H9 (cell line): ENCODE measurements around the gene ARFGAP2. TPM values are rescaled to one million over a fixed set of nuclear protein-coding genes. Genes with fewer than 3 reads are reported as not detected.
"Not testable (repeated sequence)": the region's sequence is repeated elsewhere in the genome, so short reads cannot be mapped to it uniquely, and the experiment has no call there.

Experiments
- DNase-seq: peaks from one replicate; pipeline ENCODE4 v3.0.0-alpha.2; 2017
- H2AFZ ChIP-seq: one replicate; pipeline ENCODE4 v1.6.1; 2013; ENCODE audit warnings: mild to moderate bottlenecking, low read length, control low read depth, moderate library complexity
- H2AK5ac ChIP-seq: 2 replicates; pipeline ENCODE4 v1.6.1; 2013; ENCODE audit warnings: low read length, control low read depth, mixed read lengths; ENCODE audit not compliant: insufficient read length
- H2BK120ac ChIP-seq: one replicate; pipeline ENCODE4 v1.6.1; 2013; ENCODE audit warnings: low read depth, mild to moderate bottlenecking, low read length, control low read depth, inconsistent platforms; ENCODE audit not compliant: poor library complexity, severe bottlenecking
- H2BK12ac ChIP-seq: 2 replicates; pipeline ENCODE4 v1.6.1; 2013; ENCODE audit warnings: low read length, control low read depth, mixed read lengths, low read depth; ENCODE audit not compliant: insufficient read length
- H2BK15ac ChIP-seq: 2 replicates; pipeline ENCODE4 v1.6.1; 2013; ENCODE audit warnings: low read depth, low read length, control low read depth
- H2BK20ac ChIP-seq: one replicate; pipeline ENCODE4 v1.6.1; 2013; ENCODE audit warnings: low read depth, mild to moderate bottlenecking, low read length, control low read depth, inconsistent platforms; ENCODE audit not compliant: poor library complexity, severe bottlenecking
- H2BK5ac ChIP-seq: 2 replicates; pipeline ENCODE4 v1.6.1; 2013; ENCODE audit warnings: low read length, control low read depth, mixed read lengths; ENCODE audit not compliant: insufficient read length
- H3K14ac ChIP-seq: 2 replicates; pipeline ENCODE4 v1.6.1; 2013; ENCODE audit warnings: low read length, control low read depth; ENCODE audit not compliant: insufficient read depth
- H3K18ac ChIP-seq: 2 replicates; pipeline ENCODE4 v1.6.1; 2013; ENCODE audit warnings: low read depth, mild to moderate bottlenecking, mixed read lengths, low read length, control low read depth; ENCODE audit not compliant: insufficient read length
- H3K23ac ChIP-seq: 2 replicates; pipeline ENCODE4 v1.6.1; 2013; ENCODE audit warnings: low read length, control low read depth, mixed read lengths, low read depth; ENCODE audit not compliant: insufficient read length
- H3K23me2 ChIP-seq: 2 replicates; pipeline ENCODE4 v1.6.1; 2013; ENCODE audit warnings: low read depth, mild to moderate bottlenecking, mixed read lengths, low read length, control low read depth; ENCODE audit not compliant: insufficient read length, poor library complexity, severe bottlenecking
- H3K27ac ChIP-seq: 2 replicates; pipeline ENCODE4 v1.5.1; 2013; ENCODE audit warnings: low read length, control low read depth, mixed read lengths, low read depth; ENCODE audit not compliant: insufficient read length
- H3K27me3 ChIP-seq: 2 replicates; pipeline ENCODE4 v1.6.1; 2013; ENCODE audit warnings: low read length, control low read depth, inconsistent platforms; ENCODE audit not compliant: insufficient read depth
- H3K4ac ChIP-seq: 2 replicates; pipeline ENCODE4 v1.6.1; 2013; ENCODE audit warnings: low read depth, mild to moderate bottlenecking, control low read depth, inconsistent platforms, low read length, moderate library complexity
- H3K4me1 ChIP-seq: 2 replicates; pipeline ENCODE4 v1.6.1; 2013; ENCODE audit warnings: low read length, control low read depth, inconsistent platforms; ENCODE audit not compliant: insufficient read depth
- H3K4me2 ChIP-seq: 2 replicates; pipeline ENCODE4 v1.6.1; 2013; ENCODE audit warnings: low read length, control low read depth, mixed read lengths; ENCODE audit not compliant: insufficient read length, insufficient read depth
- H3K56ac ChIP-seq: 2 replicates; pipeline ENCODE4 v1.6.1; 2013; ENCODE audit warnings: low read depth, mild to moderate bottlenecking, mixed read lengths, low read length, control low read depth; ENCODE audit not compliant: insufficient read length
- H3K79me1 ChIP-seq: 2 replicates; pipeline ENCODE4 v1.6.1; 2013; ENCODE audit warnings: low read depth, mild to moderate bottlenecking, moderate library complexity, low read length, control low read depth, inconsistent platforms; ENCODE audit not compliant: insufficient read depth, poor library complexity, severe bottlenecking
- H3K79me2 ChIP-seq: 2 replicates; pipeline ENCODE4 v1.6.1; 2013; ENCODE audit warnings: low read length, control low read depth, inconsistent platforms; ENCODE audit not compliant: insufficient read depth
- H3K9ac ChIP-seq: 2 replicates; pipeline ENCODE4 v1.6.1; 2013; ENCODE audit warnings: low read length, control low read depth, mixed read lengths; ENCODE audit not compliant: insufficient read length; ENCODE audit errors: extremely low read depth
- H3K9me3 ChIP-seq: one replicate; pipeline ENCODE4 v1.6.1; 2013; ENCODE audit warnings: low read depth, low read length, inconsistent platforms; ENCODE audit not compliant: control insufficient read depth
- H3T11ph ChIP-seq: one replicate; pipeline ENCODE4 v1.6.1; 2013; ENCODE audit warnings: mild to moderate bottlenecking, low read length, control low read depth, inconsistent platforms
- H4K20me1 ChIP-seq: one replicate; pipeline ENCODE4 v1.6.1; 2013; ENCODE audit not compliant: control insufficient read depth, insufficient read length, insufficient read depth
- H4K5ac ChIP-seq: 2 replicates; pipeline ENCODE4 v1.6.1; 2013; ENCODE audit warnings: low read depth, mild to moderate bottlenecking, mixed read lengths, low read length, control low read depth; ENCODE audit not compliant: insufficient read length
- H4K8ac ChIP-seq: replicated peaks from 2 replicates; pipeline ENCODE4 v1.6.1; 2013; ENCODE audit warnings: low read length, control low read depth, mixed read lengths, low read depth; ENCODE audit not compliant: insufficient read length
- H4K91ac ChIP-seq: 2 replicates; pipeline ENCODE4 v1.6.1; 2013; ENCODE audit warnings: low read depth, mild to moderate bottlenecking, moderate library complexity, mixed read lengths, low read length, control low read depth; ENCODE audit not compliant: insufficient read length
- H3K27ac Mint-ChIP-seq, 3 experiments: 2 replicates in 2 of 3; 3 replicates in 1 of 3; pipeline ENCODE4 v1.8.0; 2020 to 2021; ENCODE audit warnings: mixed read lengths in 3 of 3, mild to moderate bottlenecking in 1 of 3, moderate library complexity in 1 of 3
- H3K27me3 Mint-ChIP-seq: 2 replicates; pipeline ENCODE4 v1.8.0; 2021; ENCODE audit warnings: low read depth, mild to moderate bottlenecking, moderate library complexity, mixed read lengths
- H3K36me3 Mint-ChIP-seq, 3 experiments: 2 replicates in 2 of 3; 3 replicates in 1 of 3; pipeline ENCODE4 v1.8.0; 2020 to 2021; ENCODE audit warnings: low read depth in 3 of 3, mixed read lengths in 3 of 3; ENCODE audit not compliant: insufficient read depth in 1 of 3
- H3K4me1 Mint-ChIP-seq, 2 experiments: 2 replicates each; pipeline ENCODE4 v1.8.0; 2020; ENCODE audit warnings: mixed read lengths in 2 of 2
- H3K4me3 Mint-ChIP-seq, 2 experiments: 2 replicates in 1 of 2; 3 replicates in 1 of 2; pipeline ENCODE4 v1.8.0; 2020 to 2021; ENCODE audit warnings: mild to moderate bottlenecking in 2 of 2, mixed read lengths in 2 of 2, moderate library complexity in 1 of 2
- H3K9me3 Mint-ChIP-seq, 2 experiments: 2 replicates in 1 of 2; 3 replicates in 1 of 2; pipeline ENCODE4 v1.8.0; 2020; ENCODE audit warnings: mild to moderate bottlenecking in 2 of 2, mixed read lengths in 2 of 2, moderate library complexity in 1 of 2
- WGBS: extraction: QIAGEN DNeasy Blood & Tissue Kit; methylation state at CpG from one replicate; pipeline ENCODE4 v1.1.7; 2013; ENCODE audit warnings: missing lambda C conversion rate, low lambda C conversion rate, mixed read lengths; ENCODE audit not compliant: insufficient read length; ENCODE audit errors: extremely low coverage; 5-methylcytosine and 5-hydroxymethylcytosine counted together
- total RNA-seq: library from RNA; stranded (reverse); gene quantifications from 2 replicates; pipeline ENCODE4 v1.2.1, GENCODE V29; 2021
- TF ChIP-seq, protein P1 (sequence below): fragments of 200-600 bp; sonication (generic); conservative IDR thresholded peaks from 3 replicates; pipeline ENCODE4 v1.8.0; 2021; ENCODE audit warnings: antibody characterized with exemption, mild to moderate bottlenecking

Gene ARFGAP2
- total RNA-seq, 1 experiment from 2014 or later: 72.3 TPM

DNA sequence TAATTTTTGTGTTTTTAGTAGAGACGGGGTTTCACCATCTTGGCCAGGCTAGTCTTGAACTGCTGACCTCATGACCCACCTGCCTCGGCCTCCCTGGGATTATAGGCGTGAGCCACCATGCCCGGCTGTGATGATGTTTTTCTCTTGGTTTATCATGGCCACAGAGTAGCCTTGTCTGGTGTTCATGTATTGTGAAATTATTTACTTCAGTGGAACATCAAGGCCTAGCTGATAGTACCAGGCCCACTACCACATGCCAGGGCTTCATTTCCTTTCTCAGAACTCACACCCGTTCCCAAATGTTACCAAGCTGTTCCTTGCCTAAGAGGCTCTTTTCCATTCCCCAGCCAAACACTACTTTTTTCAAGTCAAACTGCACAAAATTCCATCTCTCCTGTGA is 31.9 kb upstream of the ARFGAP2 start:
- Histone ChIP-seq H2AK5ac (no peak overlapping the region), H3K18ac (no peak overlapping the region)
- no peak overlapping the region for H3K4me3 Mint-ChIP-seq

DNA sequence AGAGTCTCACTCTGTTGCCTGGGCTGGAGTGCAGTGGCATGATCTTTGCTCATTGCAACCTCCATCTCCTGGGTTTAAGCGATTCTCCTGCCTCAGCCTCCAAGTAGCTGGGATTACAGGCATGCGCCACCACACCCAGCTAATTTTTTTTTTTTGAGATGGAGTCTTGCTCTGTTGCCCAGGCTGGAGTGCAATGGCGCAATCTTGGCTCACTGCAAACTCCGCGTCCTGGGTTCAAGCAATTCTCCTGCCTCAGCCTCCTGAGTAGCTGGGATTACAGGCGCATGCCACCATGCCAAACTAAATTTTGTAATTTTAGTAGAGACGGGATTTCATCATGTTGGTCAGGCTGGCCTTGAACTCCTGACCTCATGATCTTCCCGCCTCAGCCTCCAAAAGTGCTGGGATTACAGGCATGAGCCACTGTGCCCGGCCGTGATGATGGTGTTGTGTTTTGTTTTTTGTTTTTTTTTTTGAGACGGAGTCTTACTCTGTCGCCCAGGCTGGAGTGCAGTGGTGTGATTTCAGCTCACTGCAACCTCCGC is 31.4 kb upstream of the ARFGAP2 start:
- H2BK15ac ChIP-seq, H3K56ac ChIP-seq, H3K27me3 ChIP-seq, H3K27ac ChIP-seq, H3K79me1 ChIP-seq, H3K4me1 Mint-ChIP-seq, H3K9me3 ChIP-seq, H3K36me3 Mint-ChIP-seq, H3K4ac ChIP-seq, H3K9me3 Mint-ChIP-seq, H2BK20ac ChIP-seq, H4K91ac ChIP-seq, H3K4me3 Mint-ChIP-seq, H4K5ac ChIP-seq, H3K14ac ChIP-seq, H3K9ac ChIP-seq, H2AFZ ChIP-seq, H3K18ac ChIP-seq, H3K27me3 Mint-ChIP-seq, H3K23me2 ChIP-seq, H2BK120ac ChIP-seq, H4K20me1 ChIP-seq, H3T11ph ChIP-seq, H3K79me2 ChIP-seq, H3K4me1 ChIP-seq, H4K8ac ChIP-seq, H3K27ac Mint-ChIP-seq, H3K4me2 ChIP-seq, H2AK5ac ChIP-seq, DNase-seq, H3K23ac ChIP-seq, H2BK5ac ChIP-seq, H2BK12ac ChIP-seq: not testable (repeated sequence)
- WGBS: no CpG with 5 or more reads among the region's 13 CpGs

More for the DNA sequence above, 31.9 kb upstream of the ARFGAP2 start:
- no peak overlapping the region for H3K9ac ChIP-seq
- no peak overlapping the region for H2BK5ac ChIP-seq
- H2AFZ ChIP-seq: no peak overlapping the region
- no peak overlapping the region for H3K14ac ChIP-seq
- no peak overlapping the region for H4K91ac ChIP-seq
- Mint-ChIP-seq H3K4me1 (peaks cover 8 to 9% of the 10 kb centered on the region in 2 experiments), H3K9me3 (no peaks in the 10 kb centered on the region), H3K27ac (peak overlapping the region in 1 of 3 experiments; percentile 10; a peak in 1 of 7 replicates), H3K36me3 (no peaks in the 10 kb centered on the region), H3K27me3 (no peaks in the 10 kb centered on the region; the same call in 1 of the 2 replicates)
- no peak overlapping the region for H2BK120ac ChIP-seq
- H3K27me3 ChIP-seq: no peaks in the 10 kb centered on the region
- H3K23me2 ChIP-seq: no peaks in the 10 kb centered on the region
- H3K56ac ChIP-seq: no peak overlapping the region
- no peak overlapping the region for H2BK20ac ChIP-seq
- DNase-seq: no peak
- no peak overlapping the region for H2BK15ac ChIP-seq
- no peak overlapping the region for H3K4me2 ChIP-seq
- WGBS: no CpG with 5 or more reads among the region's 5 CpGs
- no peaks in the 10 kb centered on the region for H3K9me3 ChIP-seq
- H3K27ac ChIP-seq: no peak overlapping the region
- no peak overlapping the region for H3T11ph ChIP-seq
- no peaks in the 10 kb centered on the region for H3K79me2 ChIP-seq
- H3K4me1 ChIP-seq: no peaks in the 10 kb centered on the region; the same call in 1 of the 2 replicates
- no peaks in the 10 kb centered on the region for H4K20me1 ChIP-seq
- TF ChIP-seq, protein P1, sequence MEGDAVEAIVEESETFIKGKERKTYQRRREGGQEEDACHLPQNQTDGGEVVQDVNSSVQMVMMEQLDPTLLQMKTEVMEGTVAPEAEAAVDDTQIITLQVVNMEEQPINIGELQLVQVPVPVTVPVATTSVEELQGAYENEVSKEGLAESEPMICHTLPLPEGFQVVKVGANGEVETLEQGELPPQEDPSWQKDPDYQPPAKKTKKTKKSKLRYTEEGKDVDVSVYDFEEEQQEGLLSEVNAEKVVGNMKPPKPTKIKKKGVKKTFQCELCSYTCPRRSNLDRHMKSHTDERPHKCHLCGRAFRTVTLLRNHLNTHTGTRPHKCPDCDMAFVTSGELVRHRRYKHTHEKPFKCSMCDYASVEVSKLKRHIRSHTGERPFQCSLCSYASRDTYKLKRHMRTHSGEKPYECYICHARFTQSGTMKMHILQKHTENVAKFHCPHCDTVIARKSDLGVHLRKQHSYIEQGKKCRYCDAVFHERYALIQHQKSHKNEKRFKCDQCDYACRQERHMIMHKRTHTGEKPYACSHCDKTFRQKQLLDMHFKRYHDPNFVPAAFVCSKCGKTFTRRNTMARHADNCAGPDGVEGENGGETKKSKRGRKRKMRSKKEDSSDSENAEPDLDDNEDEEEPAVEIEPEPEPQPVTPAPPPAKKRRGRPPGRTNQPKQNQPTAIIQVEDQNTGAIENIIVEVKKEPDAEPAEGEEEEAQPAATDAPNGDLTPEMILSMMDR: no peak
- H4K5ac ChIP-seq: no peak overlapping the region
- no peak overlapping the region for H3K4ac ChIP-seq
- H3K23ac ChIP-seq: no peak overlapping the region
- H2BK12ac ChIP-seq: no peak overlapping the region
- H4K8ac ChIP-seq: no peak overlapping the region
- H3K79me1 ChIP-seq: no peaks in the 10 kb centered on the region
